H1 (cell line): Measurements from ENCODE around the gene C19orf25. TPM values are rescaled to one million over a fixed set of nuclear protein-coding genes. Genes with fewer than 3 reads are reported as not detected.
A peak's percentile ranks its signal among the peaks of the same experiment; 100 is the strongest.

Source experiments
- ASH2L ChIP-seq: fragments of 200-600, 300-600 bp; sonication (generic); IDR thresholded peaks from one replicate; pipeline ENCODE4 v1.7.1; 2017; ENCODE audit warnings: low read length
- ATF2 ChIP-seq: IDR thresholded peaks from 2 replicates; pipeline ENCODE4 v1.6.1; 2012; ENCODE audit warnings: low read length, inconsistent platforms
- BRCA1 ChIP-seq: IDR thresholded peaks from 2 replicates; pipeline ENCODE4 v1.6.1; 2012; ENCODE audit warnings: low read depth, low read length, improper control_type of control experiment
- CBX8 ChIP-seq: fragments of 300-800, 300-1000 bp; sonication (generic); IDR thresholded peaks from 2 replicates; pipeline ENCODE4 v1.7.1; 2016; ENCODE audit warnings: low read depth, low read length, borderline replicate concordance
- CEBPB ChIP-seq: IDR thresholded peaks from 2 replicates; pipeline ENCODE4 v1.6.1; 2012; ENCODE audit warnings: low read depth, low read length
- CHD1 ChIP-seq: IDR thresholded peaks from 2 replicates; pipeline ENCODE4 v1.6.1; 2012; ENCODE audit warnings: low read depth, low read length, improper control_type of control experiment
- CHD2 ChIP-seq: IDR thresholded peaks from 2 replicates; pipeline ENCODE4 v1.6.1; 2012; ENCODE audit warnings: low read length, improper control_type of control experiment
- CREB1 ChIP-seq: IDR thresholded peaks from 2 replicates; pipeline ENCODE4 v1.6.1; 2012; ENCODE audit warnings: inconsistent platforms
- GABPA ChIP-seq: IDR thresholded peaks from 2 replicates; pipeline ENCODE4 v1.6.1; 2011; ENCODE audit warnings: mild to moderate bottlenecking, low read length, moderate library complexity, borderline replicate concordance; ENCODE audit not compliant: insufficient read depth
- JUND ChIP-seq: IDR thresholded peaks from 2 replicates; pipeline ENCODE4 v1.6.1; 2011; ENCODE audit warnings: mild to moderate bottlenecking, improper control_type of control experiment, low read length
- KDM1A ChIP-seq: fragments of 200-600, 300-600 bp; sonication (generic); IDR thresholded peaks from 2 replicates; pipeline ENCODE4 v1.7.1; 2016; ENCODE audit warnings: mild to moderate bottlenecking, low read length, borderline replicate concordance
- KDM5A ChIP-seq: fragments of 200-600 bp; IDR thresholded peaks from 2 replicates; pipeline ENCODE4 v1.7.1; 2012; ENCODE audit warnings: mild to moderate bottlenecking, low read length, inconsistent platforms, mixed read lengths
- MAFK ChIP-seq: IDR thresholded peaks from 2 replicates; pipeline ENCODE4 v1.6.1; 2012; ENCODE audit warnings: low read depth, mild to moderate bottlenecking, improper control_type of control experiment, low read length
- NRF1 ChIP-seq: IDR thresholded peaks from 2 replicates; pipeline ENCODE4 v1.6.1; 2011; ENCODE audit warnings: mild to moderate bottlenecking, low read depth, low read length, improper control_type of control experiment
- PHF8 ChIP-seq: fragments of 200-600 bp; sonication (generic); conservative IDR thresholded peaks from 2 replicates; pipeline ENCODE4 v1.7.1; 2012; ENCODE audit warnings: low read depth, mild to moderate bottlenecking, inconsistent platforms, low read length, moderate library complexity
- RNF2 ChIP-seq: fragments of 200-900, 300-1000 bp; sonication (generic); IDR thresholded peaks from 2 replicates; pipeline ENCODE4 v1.7.1; 2016; ENCODE audit warnings: borderline replicate concordance, low read depth, mild to moderate bottlenecking, antibody characterized with exemption, low read length; ENCODE audit not compliant: poor library complexity, severe bottlenecking; ENCODE audit errors: missing control alignments
- SAP30 ChIP-seq: fragments of 300-600 bp; sonication (generic); IDR thresholded peaks from 2 replicates; pipeline ENCODE4 v1.7.1; 2012; ENCODE audit warnings: low read length, moderate library complexity, mild to moderate bottlenecking, inconsistent platforms; ENCODE audit not compliant: insufficient read depth, insufficient replicate concordance
- SP4 ChIP-seq: IDR thresholded peaks from 2 replicates; pipeline ENCODE4 v1.6.1; 2012; ENCODE audit warnings: low read length, inconsistent platforms
- TAF1 ChIP-seq: IDR thresholded peaks from 2 replicates; pipeline ENCODE4 v1.6.1; 2011; ENCODE audit warnings: mild to moderate bottlenecking, low read depth, low read length
- TBP ChIP-seq: IDR thresholded peaks from 2 replicates; pipeline ENCODE4 v1.6.1; 2011; ENCODE audit warnings: low read depth, low read length, improper control_type of control experiment
- TEAD4 ChIP-seq: IDR thresholded peaks from 2 replicates; pipeline ENCODE4 v1.6.1; 2012; ENCODE audit warnings: low read depth, low read length, inconsistent platforms, mixed read lengths
- USF2 ChIP-seq: IDR thresholded peaks from 2 replicates; pipeline ENCODE4 v1.6.1; 2011; ENCODE audit warnings: low read length, improper control_type of control experiment
- polyA plus RNA-seq, 7 experiments: library from polyadenylated mRNA; depleted of rRNA in 3 of 7; stranded (reverse) in 5 of 7; unstranded in 2 of 7; fragments of >200 nt in 5 of 7; fragments of 200-250 nt in 2 of 7; gene quantifications; 1 replicate in 5 of 7; 2 replicates in 1 of 7; 4 replicates in 1 of 7; pipeline versions ENCODE4 v1.2.1 to v1.2.3, GENCODE V29; 2011 to 2013; ENCODE audit warnings: missing spikeins in 2 of 7, mixed read lengths in 2 of 7
- total RNA-seq: library from RNA; stranded (reverse); fragmentation: NEBNext Ultra II Directional; extraction: Animal tissue kit (Norgen Biotek cat#: 25700); gene quantifications from 2 replicates; pipeline ENCODE4 v1.2.1, GENCODE V29; 2021

The C19orf25 gene
- total and polyA plus RNA-seq, 2 of the 8 experiments (the other 6 are each of a cell fraction or from before 2014, with no cell fraction given) = 41.3 to 67.4 TPM

DNA sequence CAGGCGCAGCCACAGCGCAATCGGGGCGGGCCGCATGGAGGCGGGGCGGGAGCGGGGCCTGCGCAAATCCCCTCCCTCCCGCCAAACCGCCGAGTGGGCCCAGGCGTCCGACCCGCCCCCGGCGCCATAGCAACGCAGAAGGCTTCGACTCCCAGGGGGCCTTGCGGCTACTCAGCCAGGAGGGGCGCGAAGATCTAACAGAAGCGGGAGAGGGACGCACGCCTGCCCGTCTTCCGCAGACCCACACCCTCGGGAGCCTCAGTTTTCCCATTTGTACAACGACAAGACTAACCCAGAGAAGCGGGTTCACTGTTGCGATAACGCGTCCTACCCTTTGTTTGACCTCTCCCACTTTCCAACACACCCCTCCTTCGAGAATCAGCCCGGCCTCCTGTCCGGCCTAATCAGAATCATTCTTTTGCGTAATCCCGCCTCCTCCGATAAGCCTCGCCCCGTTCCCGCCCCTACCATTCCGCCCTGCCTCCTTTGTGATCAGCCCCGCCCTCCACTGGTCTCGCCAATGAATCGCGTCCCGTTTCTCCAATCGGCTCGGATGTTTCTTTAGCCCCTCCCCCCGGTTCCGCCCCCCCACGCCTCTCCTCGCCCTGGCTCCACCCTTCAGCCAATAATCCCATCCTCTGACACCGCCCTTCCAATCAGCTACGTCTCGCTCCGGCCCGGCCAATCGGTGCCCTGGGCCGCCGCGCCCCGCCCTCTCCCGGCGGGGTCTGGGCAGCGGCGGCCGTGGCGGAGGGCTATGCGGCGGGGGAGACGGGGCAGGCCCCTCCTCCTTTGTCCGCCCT lies 11.5 kb upstream of the C19orf25 start, which contains the start of gene PCSK4 (continued):
- TF ChIP-seq RNF2 = no peak
- peak; percentile 88 for TF ChIP-seq CEBPB
- TF ChIP-seq SP4 = peak; percentile 90
- TF ChIP-seq CHD1 = no peak; the same call in 1 of the 2 replicates
- 0 out of 2 replicates have a peak, but pooled peaks have one; percentile 41 for TF ChIP-seq ATF2
- no peak for TF ChIP-seq CBX8
- no peak for TF ChIP-seq KDM1A
- peak; percentile 8; the same call in 1 of the 2 replicates for TF ChIP-seq CREB1
- TF ChIP-seq PHF8 = no peak
- TF ChIP-seq GABPA = no peak
- TF ChIP-seq KDM5A = no peak
- TF ChIP-seq ASH2L = no peak
- TF ChIP-seq TBP = peak; percentile 15; the same call in 1 of the 2 replicates
- TF ChIP-seq MAFK = no peak
- peak; percentile 38 for TF ChIP-seq SAP30
- TF ChIP-seq TAF1 = no peak
- TF ChIP-seq CHD2 = no peak
- TF ChIP-seq JUND = peak; percentile 77
- TF ChIP-seq BRCA1 = no peak
- no peak for TF ChIP-seq NRF1
- no peak for TF ChIP-seq USF2
- no peak for TF ChIP-seq TEAD4
